Measurements from ENCODE around the gene ALDH1A2.

- TF ChIP-seq, protein P1, sequence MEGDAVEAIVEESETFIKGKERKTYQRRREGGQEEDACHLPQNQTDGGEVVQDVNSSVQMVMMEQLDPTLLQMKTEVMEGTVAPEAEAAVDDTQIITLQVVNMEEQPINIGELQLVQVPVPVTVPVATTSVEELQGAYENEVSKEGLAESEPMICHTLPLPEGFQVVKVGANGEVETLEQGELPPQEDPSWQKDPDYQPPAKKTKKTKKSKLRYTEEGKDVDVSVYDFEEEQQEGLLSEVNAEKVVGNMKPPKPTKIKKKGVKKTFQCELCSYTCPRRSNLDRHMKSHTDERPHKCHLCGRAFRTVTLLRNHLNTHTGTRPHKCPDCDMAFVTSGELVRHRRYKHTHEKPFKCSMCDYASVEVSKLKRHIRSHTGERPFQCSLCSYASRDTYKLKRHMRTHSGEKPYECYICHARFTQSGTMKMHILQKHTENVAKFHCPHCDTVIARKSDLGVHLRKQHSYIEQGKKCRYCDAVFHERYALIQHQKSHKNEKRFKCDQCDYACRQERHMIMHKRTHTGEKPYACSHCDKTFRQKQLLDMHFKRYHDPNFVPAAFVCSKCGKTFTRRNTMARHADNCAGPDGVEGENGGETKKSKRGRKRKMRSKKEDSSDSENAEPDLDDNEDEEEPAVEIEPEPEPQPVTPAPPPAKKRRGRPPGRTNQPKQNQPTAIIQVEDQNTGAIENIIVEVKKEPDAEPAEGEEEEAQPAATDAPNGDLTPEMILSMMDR (IDR thresholded peaks at IDR 0.05) = no peak
- TF ChIP-seq POLR2A (IDR thresholded peaks at IDR 0.05) = no peak
These were observed 69.0 kb downstream of the ALDH1A2 start for GRCh38 chr15:57996561-57996960.
